LNCAP (cell line): ENCODE measurements around the gene KLK6.
A peak's percentile ranks its signal among the peaks of the same experiment; 100 is the strongest.

Experiments
- CTCF ChIP-seq: fragments of 450-650 bp; IDR thresholded peaks from 2 replicates; pipeline ENCODE4 v1.5.1; 2017; ENCODE audit warnings: mild to moderate bottlenecking

Gene KLK6

DNA sequence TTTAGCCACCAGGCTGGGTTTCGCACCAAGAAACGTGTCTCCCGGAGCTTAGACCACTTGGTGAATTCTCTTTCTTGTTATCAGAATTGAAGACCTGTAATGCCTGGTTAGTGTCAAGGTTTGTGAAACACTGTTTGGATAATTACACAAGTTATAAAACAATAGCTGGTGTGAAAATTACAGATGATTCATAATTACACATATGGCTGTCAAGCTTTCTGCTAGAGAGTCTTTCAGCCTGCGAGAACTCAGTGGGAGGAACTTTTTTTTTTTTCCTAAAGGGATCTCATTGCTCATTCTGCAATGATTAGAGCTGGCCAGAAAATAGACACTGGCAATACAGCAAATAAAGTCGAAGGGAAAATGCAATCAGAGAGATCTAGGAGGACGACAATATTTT lies 44.8 kb downstream of the KLK6 start:
- no peak for TF ChIP-seq CTCF

GRCh38 chr19:50922317-50922853 lies 47.0 kb downstream of the KLK6 start:
- TF ChIP-seq CTCF, result peak; percentile 78

DNA sequence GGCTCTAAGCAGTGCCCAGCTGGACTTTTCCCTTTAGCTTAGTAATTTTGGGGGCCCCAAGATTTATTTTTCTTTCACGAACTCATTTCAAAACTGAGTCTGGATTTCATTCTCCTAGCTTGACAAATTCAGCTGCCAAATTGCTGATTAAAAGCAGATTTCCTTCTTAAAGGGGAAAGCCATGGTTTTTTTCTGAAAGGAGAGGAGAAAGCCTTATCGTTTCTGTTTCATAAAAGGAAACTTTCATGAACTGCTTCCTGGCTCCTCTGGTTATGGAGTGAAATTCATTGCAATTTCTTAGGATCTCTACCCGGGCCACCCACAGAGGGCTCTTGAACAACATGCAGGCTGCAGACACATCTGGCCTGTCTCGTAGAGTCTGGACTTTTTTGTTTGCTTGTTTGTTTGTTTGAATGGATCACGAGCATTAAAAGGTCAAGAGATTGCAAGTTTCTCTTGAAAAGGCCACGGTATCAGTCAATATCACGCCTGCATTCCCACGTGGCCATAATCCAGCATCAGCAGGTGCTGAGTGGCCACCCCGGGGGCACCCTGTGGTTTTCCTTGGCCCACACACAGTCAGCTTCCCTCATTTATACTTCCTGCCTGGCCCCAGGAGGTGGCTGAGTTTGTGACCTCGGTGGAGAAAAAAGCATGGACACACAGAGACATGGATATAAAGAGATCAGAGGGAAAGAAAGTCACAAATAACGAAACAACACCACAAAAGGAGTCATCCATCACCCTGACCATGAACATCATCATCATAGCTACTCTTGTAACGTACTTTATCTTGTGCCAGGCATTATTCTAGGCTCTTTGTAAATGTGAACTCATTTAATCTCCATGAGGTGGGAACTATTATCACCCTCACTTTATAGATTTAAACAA lies 47.7 kb downstream of the KLK6 start:
- TF ChIP-seq CTCF, result no peak

DNA sequence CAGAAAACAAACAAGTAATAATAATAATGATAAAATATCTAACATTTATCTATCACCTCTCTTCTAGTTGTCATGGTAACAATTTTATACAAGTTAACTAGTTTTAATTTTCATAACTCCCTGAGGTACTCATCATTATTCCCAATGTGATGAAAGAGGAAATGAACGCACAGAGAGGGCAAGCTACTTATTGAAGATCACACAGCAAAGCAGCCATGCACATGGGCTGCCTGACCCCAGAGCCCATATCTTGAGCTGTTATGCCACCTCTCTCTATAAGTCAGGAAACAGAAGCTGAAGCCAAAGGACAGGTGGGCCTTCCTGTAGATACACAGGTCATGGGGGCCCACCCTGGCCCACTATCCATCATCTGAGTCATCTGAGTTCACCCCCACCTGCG lies 53.3 kb downstream of the KLK6 start:
- TF ChIP-seq CTCF, result no peak

GRCh38 chr19:50912727-50913716 lies 56.4 kb downstream of the KLK6 start:
- no peak for TF ChIP-seq CTCF

DNA sequence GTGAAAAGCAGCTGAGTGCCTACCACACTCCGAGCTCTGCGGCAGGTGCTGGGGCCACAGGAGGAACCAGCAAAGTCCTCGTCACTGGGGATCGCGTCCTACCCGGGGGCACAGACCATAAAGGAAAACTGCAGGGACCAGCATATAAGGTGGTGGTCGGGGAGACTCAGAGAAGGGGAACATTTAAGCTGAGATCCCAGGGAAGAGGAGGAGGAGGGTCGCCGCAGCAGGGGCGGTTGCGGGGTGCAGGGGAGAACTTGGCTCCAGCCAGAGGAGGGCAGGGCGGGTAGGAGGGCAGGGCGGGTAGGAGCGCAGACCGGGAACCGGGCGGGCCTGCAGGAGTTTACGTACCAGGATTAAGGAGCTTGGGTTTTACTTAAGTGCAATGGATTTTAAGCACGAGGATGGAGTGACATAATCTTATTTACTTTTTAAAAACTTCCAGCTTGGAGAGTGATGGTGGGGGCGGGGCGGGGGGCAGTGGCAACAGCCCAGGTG lies 57.2 kb downstream of the KLK6 start:
- no peak for TF ChIP-seq CTCF
